Breast epithelium (tissue), 4 donors: Measurements from ENCODE around the gene NWD2. TPM values are rescaled to one million over a fixed set of nuclear protein-coding genes. Genes with fewer than 3 reads are reported as not detected.

Experiments used
- DNase-seq, 2 donors: peaks; one replicate each; pipeline ENCODE4 v3.0.0-alpha.2; 2019; ENCODE audit warnings: low spot score in 2 of 2
- H3K27ac ChIP-seq, 2 donors: fragments of 200-600 bp; sonication (generic) in 1 of 2; one replicate each; pipeline ENCODE4 v1.5.1; 2016 to 2019; ENCODE audit warnings: mild to moderate bottlenecking in 1 of 2
- H3K27me3 ChIP-seq, 2 donors: fragments of 200-600 bp; sonication (generic) in 1 of 2; one replicate each; pipeline versions ENCODE4 v1.5.1 to v1.6.0; 2017 to 2019; ENCODE audit warnings: control low read depth in 1 of 2, mild to moderate bottlenecking in 1 of 2
- H3K36me3 ChIP-seq: fragments of 200-600 bp; one replicate; pipeline ENCODE4 v1.5.1; 2019
- H3K4me1 ChIP-seq, 2 donors: fragments of 200-600 bp; sonication (generic); one replicate each; pipeline ENCODE4 v1.5.1; 2016 to 2019; ENCODE audit warnings: control low read depth in 1 of 2
- H3K4me3 ChIP-seq, 3 donors: fragments of 200-600 bp; sonication (generic); 1 replicate in 2 of 3; 2 replicates in 1 of 3; pipeline ENCODE4 v1.5.1; 2016 to 2019; ENCODE audit warnings: mild to moderate bottlenecking in 3 of 3, moderate library complexity in 2 of 3
- H3K9me3 ChIP-seq, 2 donors: fragments of 200-600 bp; sonication (generic) in 1 of 2; one replicate each; pipeline ENCODE4 v1.5.1; 2016 to 2019; ENCODE audit warnings: control low read depth in 1 of 2
- POLR2A ChIP-seq: fragments of 450-650 bp; IDR thresholded peaks from one replicate; pipeline ENCODE4 v1.6.1; 2016; ENCODE audit warnings: antibody characterized with exemption, mild to moderate bottlenecking, moderate library complexity
- POLR2AphosphoS5 ChIP-seq, 3 donors: sonication (generic); formaldehyde crosslinking; IDR thresholded peaks; one replicate each; pipeline ENCODE4 v1.6.1; 2017; ENCODE audit warnings: antibody characterized with exemption in 3 of 3
- intact Hi-C: fragments of 100-400 bp; cut with DNase I; formaldehyde crosslinking; loops from one replicate; pipeline ENCODE4 v1.15.1; 2023; ENCODE audit warnings: low total_unique reads
- total RNA-seq, 3 donors: library from RNA; depleted of rRNA; stranded (reverse); fragments of >200 nt; gene quantifications; one replicate each; pipeline ENCODE4 v1.1.0, GENCODE V29; 2016
- TF ChIP-seq, protein P1 (sequence below), 3 donors: fragments of 450-650 bp; IDR thresholded peaks; one replicate each; pipeline ENCODE4 v1.5.1; 2016 to 2017; ENCODE audit warnings: antibody characterized with exemption in 3 of 3, mild to moderate bottlenecking in 3 of 3, moderate library complexity in 3 of 3

NWD2 gene
- total RNA-seq, 3 donors from 2014 or later = 0.48 to 2.2 (median 0.66) TPM

DNA sequence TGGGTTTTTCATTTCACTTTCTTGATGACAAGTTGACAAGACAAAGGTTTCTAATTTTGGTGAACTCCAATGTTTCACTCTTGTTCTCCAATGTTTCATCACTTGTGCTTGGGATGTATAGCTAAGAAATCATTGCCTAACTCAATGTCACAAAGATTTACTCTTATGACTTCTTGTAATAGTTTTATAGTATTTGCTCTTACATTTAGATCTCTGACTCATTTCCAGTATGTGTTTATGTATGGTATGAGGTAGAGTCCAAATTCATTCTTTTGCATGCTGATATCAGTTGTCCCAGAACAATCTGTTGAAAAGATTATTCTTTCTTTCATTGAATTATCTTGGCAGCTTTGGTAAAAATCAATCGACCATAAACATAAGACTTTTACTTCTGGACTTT lies 12.2 kb upstream of the NWD2 start:
- Histone ChIP-seq H3K4me3 (no peak overlapping the region), H3K27ac (no peak overlapping the region), H3K36me3 (no peaks in the 10 kb centered on the region), H3K4me1 (no peaks in the 10 kb centered on the region), H3K9me3 (no peaks in the 10 kb centered on the region), H3K27me3 (peaks cover 0 to 6% of the 10 kb centered on the region in 2 donors)
- DNase-seq = no peak
- intact Hi-C loops = no loop called here
- TF ChIP-seq POLR2AphosphoS5 (IDR thresholded peaks at IDR 0.05) = no peak
- TF ChIP-seq POLR2A = no peak
- TF ChIP-seq, protein P1, sequence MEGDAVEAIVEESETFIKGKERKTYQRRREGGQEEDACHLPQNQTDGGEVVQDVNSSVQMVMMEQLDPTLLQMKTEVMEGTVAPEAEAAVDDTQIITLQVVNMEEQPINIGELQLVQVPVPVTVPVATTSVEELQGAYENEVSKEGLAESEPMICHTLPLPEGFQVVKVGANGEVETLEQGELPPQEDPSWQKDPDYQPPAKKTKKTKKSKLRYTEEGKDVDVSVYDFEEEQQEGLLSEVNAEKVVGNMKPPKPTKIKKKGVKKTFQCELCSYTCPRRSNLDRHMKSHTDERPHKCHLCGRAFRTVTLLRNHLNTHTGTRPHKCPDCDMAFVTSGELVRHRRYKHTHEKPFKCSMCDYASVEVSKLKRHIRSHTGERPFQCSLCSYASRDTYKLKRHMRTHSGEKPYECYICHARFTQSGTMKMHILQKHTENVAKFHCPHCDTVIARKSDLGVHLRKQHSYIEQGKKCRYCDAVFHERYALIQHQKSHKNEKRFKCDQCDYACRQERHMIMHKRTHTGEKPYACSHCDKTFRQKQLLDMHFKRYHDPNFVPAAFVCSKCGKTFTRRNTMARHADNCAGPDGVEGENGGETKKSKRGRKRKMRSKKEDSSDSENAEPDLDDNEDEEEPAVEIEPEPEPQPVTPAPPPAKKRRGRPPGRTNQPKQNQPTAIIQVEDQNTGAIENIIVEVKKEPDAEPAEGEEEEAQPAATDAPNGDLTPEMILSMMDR (IDR thresholded peaks at IDR 0.05) = no peak

DNA sequence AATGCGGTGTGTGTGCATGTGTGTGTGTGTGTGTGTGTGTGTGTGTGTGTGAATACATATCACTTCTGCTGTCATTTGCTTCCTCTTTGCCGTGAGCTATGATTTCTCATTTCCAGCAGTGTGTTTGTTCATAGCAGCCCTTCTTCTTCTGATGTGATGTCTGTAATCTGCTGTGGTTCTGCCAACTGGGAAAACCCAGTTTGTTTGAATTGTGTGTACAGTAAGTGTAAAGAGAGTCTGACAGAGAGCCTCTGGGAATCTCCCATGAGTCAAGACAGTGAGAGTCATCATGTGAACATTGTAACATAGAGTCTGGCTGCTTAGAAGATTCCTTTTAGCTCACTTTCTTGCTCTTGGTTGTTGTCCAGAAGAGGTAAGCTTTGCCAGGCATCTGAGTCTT lies 8.4 kb upstream of the NWD2 start:
- no peaks in the 10 kb centered on the region for H3K4me1 ChIP-seq
- no peak overlapping the region for H3K4me3 ChIP-seq
- TF ChIP-seq POLR2AphosphoS5 (IDR thresholded peaks at IDR 0.05) = no peak
- TF ChIP-seq, protein P1 (IDR thresholded peaks at IDR 0.05) = no peak
- no peak for TF ChIP-seq POLR2A
- H3K36me3 ChIP-seq = no peaks in the 10 kb centered on the region
- no peaks in the 10 kb centered on the region for H3K9me3 ChIP-seq
- H3K27me3 ChIP-seq = peaks cover 0 to 6% of the 10 kb centered on the region in 2 donors
- intact Hi-C loops = no loop called here
- no peak for DNase-seq
- H3K27ac ChIP-seq = no peak overlapping the region

DNA sequence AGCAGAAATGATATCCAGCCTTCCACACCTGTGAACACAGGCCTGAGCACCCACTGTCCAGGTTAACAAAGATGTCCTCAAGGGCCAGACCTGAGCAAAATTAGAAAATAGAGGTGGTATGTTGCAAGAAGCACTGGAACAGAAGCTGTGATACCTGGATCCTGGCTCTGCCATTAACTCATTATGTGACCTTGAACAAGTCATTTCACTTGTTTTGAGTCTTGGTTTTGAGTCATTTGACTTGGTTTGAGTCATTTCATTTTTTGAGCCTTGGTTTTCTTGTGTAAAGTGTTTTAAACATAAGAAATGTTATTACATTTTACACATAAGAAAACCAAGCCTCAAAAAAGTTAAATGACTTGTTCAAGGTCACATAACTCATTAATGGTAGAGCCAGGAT lies 2.9 kb upstream of the NWD2 start:
- Histone ChIP-seq H3K27me3 (peaks cover 0 to 42% of the 10 kb centered on the region in 2 donors), H3K9me3 (no peaks in the 10 kb centered on the region), H3K36me3 (no peaks in the 10 kb centered on the region), H3K4me1 (no peaks in the 10 kb centered on the region), H3K4me3 (no peak overlapping the region), H3K27ac (no peak overlapping the region)
- DNase-seq = no peak
- TF ChIP-seq, protein P1 (IDR thresholded peaks at IDR 0.05) = no peak
- TF ChIP-seq POLR2AphosphoS5 (IDR thresholded peaks at IDR 0.05) = no peak
- TF ChIP-seq POLR2A = no peak
- intact Hi-C loops = no loop called here

DNA sequence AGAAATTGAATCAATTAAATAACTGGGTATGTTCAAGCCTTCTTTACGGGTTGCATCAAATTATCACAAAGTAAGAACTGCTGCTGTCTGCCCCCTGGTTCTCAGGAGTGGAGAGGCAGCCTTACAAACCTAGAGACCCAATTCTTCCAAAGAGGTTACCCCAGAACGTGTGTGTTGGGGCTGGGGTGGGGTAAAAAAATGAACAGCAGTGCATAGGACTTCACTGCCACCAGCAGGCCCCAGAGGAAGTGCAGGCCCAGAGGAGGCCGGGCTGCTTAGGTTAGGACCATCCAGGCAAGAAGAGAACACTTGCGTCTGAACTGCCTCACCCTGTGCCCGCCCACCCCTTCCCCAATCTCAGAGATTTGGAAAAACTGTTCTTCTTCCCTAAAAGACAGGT lies 1.5 kb upstream of the NWD2 start:
- intact Hi-C loops = no loop called here
- no peaks in the 10 kb centered on the region for H3K36me3 ChIP-seq
- H3K27me3 ChIP-seq = peaks cover 0 to 49% of the 10 kb centered on the region in 2 donors

DNA sequence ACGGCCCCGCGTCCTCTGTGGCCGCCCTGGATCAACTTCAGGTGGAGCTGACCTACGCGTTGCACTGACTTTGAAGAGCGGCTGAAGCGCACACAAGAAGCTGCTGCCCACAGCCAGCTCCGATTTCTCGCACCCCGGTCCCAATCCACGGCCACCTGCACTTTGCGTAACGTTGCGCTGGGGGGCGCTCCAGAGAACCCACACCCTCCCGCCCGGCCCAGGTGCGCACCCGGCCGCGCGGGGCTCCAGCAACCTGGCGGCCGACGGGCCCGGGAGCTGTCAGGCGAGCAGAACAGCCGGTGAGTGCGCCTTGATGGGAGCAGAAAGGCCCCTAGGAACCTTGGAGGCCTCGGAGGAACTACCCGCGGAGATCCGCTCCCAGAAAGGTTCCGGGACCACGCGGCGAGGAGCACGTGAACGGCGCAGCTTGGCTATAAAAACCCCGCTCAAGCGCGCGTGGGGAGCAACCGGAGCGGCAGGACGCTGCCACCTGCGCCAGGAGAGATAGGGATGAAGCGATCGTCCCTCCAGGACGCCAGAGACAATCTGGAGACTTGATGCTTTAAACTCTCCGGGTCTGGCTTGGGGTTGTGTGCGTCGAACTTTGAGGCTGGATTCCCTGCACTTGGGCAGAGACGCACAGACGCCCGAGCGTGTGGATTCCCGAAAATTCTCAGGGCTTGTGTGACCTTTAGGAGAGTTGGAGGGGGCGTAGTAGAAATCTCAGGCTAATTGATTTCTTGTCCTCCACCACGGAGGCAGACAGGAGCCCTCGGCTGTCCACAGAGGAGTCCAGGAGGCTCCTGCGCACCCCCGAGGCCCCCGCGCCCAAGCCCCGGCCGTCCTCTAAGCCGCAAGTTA lies 591 bp upstream of the NWD2 start:
- Histone ChIP-seq H3K4me3 (peak overlapping the region; percentile 17 to 45 (median 34)), H3K9me3 (no peaks in the 10 kb centered on the region), H3K36me3 (no peaks in the 10 kb centered on the region), H3K27me3 (peaks cover 0 to 49% of the 10 kb centered on the region in 2 donors), H3K27ac (no peak overlapping the region), H3K4me1 (no peaks in the 10 kb centered on the region)
- no peak for DNase-seq
- TF ChIP-seq POLR2A = no peak
- TF ChIP-seq, protein P1 (IDR thresholded peaks at IDR 0.05) = no peak
- no peak for TF ChIP-seq POLR2AphosphoS5 (IDR thresholded peaks at IDR 0.05)
- intact Hi-C loops = no loop called here

More for the DNA sequence above, 1.5 kb upstream of the NWD2 start:
- Histone ChIP-seq H3K27ac (no peak overlapping the region), H3K9me3 (no peaks in the 10 kb centered on the region), H3K4me1 (no peaks in the 10 kb centered on the region), H3K4me3 (no peak overlapping the region)
- no peak for DNase-seq
- TF ChIP-seq, protein P1 (IDR thresholded peaks at IDR 0.05) = no peak
- no peak for TF ChIP-seq POLR2AphosphoS5 (IDR thresholded peaks at IDR 0.05)
- no peak for TF ChIP-seq POLR2A
